WTC11 (cell line): ENCODE results near the gene SYTL2.

Experiments used
- ELF4 ChIP-seq: sonication (generic); formaldehyde crosslinking; IDR thresholded peaks from 2 replicates; pipeline ENCODE4 v1.8.1; 2022; ENCODE audit warnings: low read depth, mild to moderate bottlenecking, moderate library complexity, missing genetic modification reagents
- JUN ChIP-seq: sonication (generic); formaldehyde crosslinking; IDR thresholded peaks from 2 replicates; pipeline ENCODE4 v1.8.0; 2023; ENCODE audit warnings: mild to moderate bottlenecking, missing genetic modification reagents
- TEAD4 ChIP-seq: sonication (generic); formaldehyde crosslinking; IDR thresholded peaks from 2 replicates; pipeline ENCODE4 v1.8.0; 2022; ENCODE audit warnings: mild to moderate bottlenecking, missing genetic modification reagents
- ZNF396 ChIP-seq: fragments of 250-450 bp; sonication (Bioruptor Pico); IDR thresholded peaks from 2 replicates; pipeline ENCODE4 v1.8.0; 2021; ENCODE audit warnings: mild to moderate bottlenecking, moderate library complexity, borderline replicate concordance
- TF ChIP-seq, protein P1 (sequence below): fragments of 200-600 bp; IDR thresholded peaks from 2 replicates; pipeline ENCODE4 v1.8.0; 2022; ENCODE audit warnings: antibody characterized with exemption
- TF ChIP-seq, protein P2 (sequence below): sonication (generic); formaldehyde crosslinking; IDR thresholded peaks from 2 replicates; pipeline ENCODE4 v1.8.0; 2022; ENCODE audit warnings: mild to moderate bottlenecking, missing genetic modification reagents
- TF ChIP-seq, protein P3 (sequence below): sonication (generic); formaldehyde crosslinking; conservative IDR thresholded peaks from 2 replicates; pipeline ENCODE4 v1.8.1; 2022; ENCODE audit warnings: mild to moderate bottlenecking, missing genetic modification reagents
- TF ChIP-seq, protein P4 (sequence below): sonication (generic); formaldehyde crosslinking; conservative IDR thresholded peaks from 2 replicates; pipeline ENCODE4 v1.8.1; 2023; ENCODE audit warnings: mild to moderate bottlenecking, low read depth, missing genetic modification reagents, moderate library complexity
- TF ChIP-seq, protein P5 (sequence below): sonication (generic); formaldehyde crosslinking; IDR thresholded peaks from 2 replicates; pipeline ENCODE4 v1.8.1; 2022; ENCODE audit warnings: low read depth, mild to moderate bottlenecking, moderate library complexity, missing genetic modification reagents, borderline replicate concordance

DNA sequence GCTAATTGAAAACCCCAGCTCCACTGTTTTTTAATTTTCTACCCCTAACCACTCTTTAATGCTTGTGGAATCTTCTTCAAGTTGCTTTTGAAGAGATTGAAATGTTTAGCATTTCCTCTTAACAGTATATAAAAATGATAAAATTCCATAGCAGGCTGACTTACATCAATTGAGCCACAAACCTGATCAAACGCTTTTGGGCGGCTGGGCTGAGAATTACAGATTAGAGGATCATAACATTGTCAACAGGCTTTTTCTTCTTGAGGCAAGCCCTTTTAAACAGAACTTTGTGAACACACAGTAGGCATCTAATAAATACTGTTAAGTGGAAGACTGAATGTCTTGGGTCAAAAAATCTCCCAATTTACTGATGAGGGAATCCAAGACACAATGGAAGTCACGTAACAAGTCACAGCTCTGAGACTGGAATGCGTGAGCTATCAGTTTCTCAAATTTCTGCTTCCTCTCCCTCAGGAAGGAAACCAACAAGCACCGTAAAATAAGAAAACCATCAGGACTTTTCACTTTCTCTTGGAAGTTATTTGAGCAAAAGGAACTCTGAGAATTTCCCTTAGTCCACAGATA, 75.0 kb downstream of the SYTL2 start:
- TF ChIP-seq, protein P1, sequence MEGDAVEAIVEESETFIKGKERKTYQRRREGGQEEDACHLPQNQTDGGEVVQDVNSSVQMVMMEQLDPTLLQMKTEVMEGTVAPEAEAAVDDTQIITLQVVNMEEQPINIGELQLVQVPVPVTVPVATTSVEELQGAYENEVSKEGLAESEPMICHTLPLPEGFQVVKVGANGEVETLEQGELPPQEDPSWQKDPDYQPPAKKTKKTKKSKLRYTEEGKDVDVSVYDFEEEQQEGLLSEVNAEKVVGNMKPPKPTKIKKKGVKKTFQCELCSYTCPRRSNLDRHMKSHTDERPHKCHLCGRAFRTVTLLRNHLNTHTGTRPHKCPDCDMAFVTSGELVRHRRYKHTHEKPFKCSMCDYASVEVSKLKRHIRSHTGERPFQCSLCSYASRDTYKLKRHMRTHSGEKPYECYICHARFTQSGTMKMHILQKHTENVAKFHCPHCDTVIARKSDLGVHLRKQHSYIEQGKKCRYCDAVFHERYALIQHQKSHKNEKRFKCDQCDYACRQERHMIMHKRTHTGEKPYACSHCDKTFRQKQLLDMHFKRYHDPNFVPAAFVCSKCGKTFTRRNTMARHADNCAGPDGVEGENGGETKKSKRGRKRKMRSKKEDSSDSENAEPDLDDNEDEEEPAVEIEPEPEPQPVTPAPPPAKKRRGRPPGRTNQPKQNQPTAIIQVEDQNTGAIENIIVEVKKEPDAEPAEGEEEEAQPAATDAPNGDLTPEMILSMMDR, result no peak
- TF ChIP-seq ELF4 (CRISPR knock-in tag) (no peak), JUN (CRISPR knock-in tag) (no peak), TEAD4 (CRISPR knock-in tag) (no peak), ZNF396 (CRISPR knock-in tag) (no peak)
- TF ChIP-seq, protein P2, sequence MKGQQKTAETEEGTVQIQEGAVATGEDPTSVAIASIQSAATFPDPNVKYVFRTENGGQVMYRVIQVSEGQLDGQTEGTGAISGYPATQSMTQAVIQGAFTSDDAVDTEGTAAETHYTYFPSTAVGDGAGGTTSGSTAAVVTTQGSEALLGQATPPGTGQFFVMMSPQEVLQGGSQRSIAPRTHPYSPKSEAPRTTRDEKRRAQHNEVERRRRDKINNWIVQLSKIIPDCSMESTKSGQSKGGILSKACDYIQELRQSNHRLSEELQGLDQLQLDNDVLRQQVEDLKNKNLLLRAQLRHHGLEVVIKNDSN (CRISPR knock-in tag), result no peak
- TF ChIP-seq, protein P3, sequence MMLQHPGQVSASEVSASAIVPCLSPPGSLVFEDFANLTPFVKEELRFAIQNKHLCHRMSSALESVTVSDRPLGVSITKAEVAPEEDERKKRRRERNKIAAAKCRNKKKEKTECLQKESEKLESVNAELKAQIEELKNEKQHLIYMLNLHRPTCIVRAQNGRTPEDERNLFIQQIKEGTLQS (CRISPR knock-in tag), result no peak
- TF ChIP-seq, protein P4, sequence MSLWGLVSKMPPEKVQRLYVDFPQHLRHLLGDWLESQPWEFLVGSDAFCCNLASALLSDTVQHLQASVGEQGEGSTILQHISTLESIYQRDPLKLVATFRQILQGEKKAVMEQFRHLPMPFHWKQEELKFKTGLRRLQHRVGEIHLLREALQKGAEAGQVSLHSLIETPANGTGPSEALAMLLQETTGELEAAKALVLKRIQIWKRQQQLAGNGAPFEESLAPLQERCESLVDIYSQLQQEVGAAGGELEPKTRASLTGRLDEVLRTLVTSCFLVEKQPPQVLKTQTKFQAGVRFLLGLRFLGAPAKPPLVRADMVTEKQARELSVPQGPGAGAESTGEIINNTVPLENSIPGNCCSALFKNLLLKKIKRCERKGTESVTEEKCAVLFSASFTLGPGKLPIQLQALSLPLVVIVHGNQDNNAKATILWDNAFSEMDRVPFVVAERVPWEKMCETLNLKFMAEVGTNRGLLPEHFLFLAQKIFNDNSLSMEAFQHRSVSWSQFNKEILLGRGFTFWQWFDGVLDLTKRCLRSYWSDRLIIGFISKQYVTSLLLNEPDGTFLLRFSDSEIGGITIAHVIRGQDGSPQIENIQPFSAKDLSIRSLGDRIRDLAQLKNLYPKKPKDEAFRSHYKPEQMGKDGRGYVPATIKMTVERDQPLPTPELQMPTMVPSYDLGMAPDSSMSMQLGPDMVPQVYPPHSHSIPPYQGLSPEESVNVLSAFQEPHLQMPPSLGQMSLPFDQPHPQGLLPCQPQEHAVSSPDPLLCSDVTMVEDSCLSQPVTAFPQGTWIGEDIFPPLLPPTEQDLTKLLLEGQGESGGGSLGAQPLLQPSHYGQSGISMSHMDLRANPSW (CRISPR knock-in tag), result no peak
- TF ChIP-seq, protein P5, sequence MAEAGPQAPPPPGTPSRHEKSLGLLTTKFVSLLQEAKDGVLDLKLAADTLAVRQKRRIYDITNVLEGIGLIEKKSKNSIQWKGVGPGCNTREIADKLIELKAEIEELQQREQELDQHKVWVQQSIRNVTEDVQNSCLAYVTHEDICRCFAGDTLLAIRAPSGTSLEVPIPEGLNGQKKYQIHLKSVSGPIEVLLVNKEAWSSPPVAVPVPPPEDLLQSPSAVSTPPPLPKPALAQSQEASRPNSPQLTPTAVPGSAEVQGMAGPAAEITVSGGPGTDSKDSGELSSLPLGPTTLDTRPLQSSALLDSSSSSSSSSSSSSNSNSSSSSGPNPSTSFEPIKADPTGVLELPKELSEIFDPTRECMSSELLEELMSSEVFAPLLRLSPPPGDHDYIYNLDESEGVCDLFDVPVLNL, result no peak
